Frontal cortex (tissue), 4 donors: Measurements from ENCODE around the gene SMYD3. TPM values are rescaled to one million over a fixed set of nuclear protein-coding genes. Genes with fewer than 3 reads are reported as not detected.
"Not testable (repeated sequence)": the region's sequence is repeated elsewhere in the genome, so short reads cannot be mapped to it uniquely, and the experiment has no call there.

Source experiments
- DNase-seq, 2 donors: peaks; one replicate each; pipeline ENCODE4 v3.0.0; 2012; ENCODE audit warnings: low spot score in 2 of 2
- FAIRE-seq: peaks from 2 replicates; lab custom pipeline; 2012; peaks lifted over from hg19 to GRCh38; lab: Jason Lieb, UNC
- total RNA-seq: library from RNA; depleted of rRNA; stranded (reverse); fragments of >200 nt; gene quantifications from one replicate; pipeline ENCODE4 v1.2.3, GENCODE V29; 2014
- donor health status: control.
- donor health status: control.
- donor health status: control.

The SMYD3 gene
- total RNA-seq, 1 donor from 2014 or later, result 32.2 TPM

- no peak for FAIRE-seq
- DNase-seq, result no peak
These were observed 402.2 kb downstream of the SMYD3 start for GRCh38 chr1:246104927-246105326.

- FAIRE-seq, result no peak
- no peak for DNase-seq
These were observed 407.5 kb downstream of the SMYD3 start for GRCh38 chr1:246099570-246099969.

GRCh38 chr1:246096356-246096755 is 410.7 kb downstream of the SMYD3 start:
- no peak for DNase-seq
- no peak for FAIRE-seq

- FAIRE-seq (no peak), DNase-seq (no peak)
These were observed 411.6 kb downstream of the SMYD3 start for GRCh38 chr1:246095443-246095842.

- DNase-seq (no peak), FAIRE-seq (no peak)
These were observed 413.8 kb downstream of the SMYD3 start for GRCh38 chr1:246093230-246093629.

- FAIRE-seq (no peak), DNase-seq (no peak)
These were observed 414.9 kb downstream of the SMYD3 start for GRCh38 chr1:246092136-246092535.

GRCh38 chr1:246091477-246091876 is 415.6 kb downstream of the SMYD3 start:
- DNase-seq, result no peak
- no peak for FAIRE-seq

GRCh38 chr1:246086191-246086590 is 420.9 kb downstream of the SMYD3 start:
- FAIRE-seq (no peak), DNase-seq (no peak)

GRCh38 chr1:246083416-246083815 is 423.7 kb downstream of the SMYD3 start:
- DNase-seq (no peak), FAIRE-seq (no peak)

GRCh38 chr1:246081856-246082668 is 425.0 kb downstream of the SMYD3 start:
- DNase-seq (no peak), FAIRE-seq (no peak)

- FAIRE-seq (no peak), DNase-seq (no peak)
These were observed 425.9 kb downstream of the SMYD3 start for GRCh38 chr1:246081138-246081702.

GRCh38 chr1:246080031-246080430 is 427.0 kb downstream of the SMYD3 start:
- DNase-seq (no peak), FAIRE-seq (no peak)

GRCh38 chr1:246078888-246079252 is 428.2 kb downstream of the SMYD3 start:
- DNase-seq, result no peak
- no peak for FAIRE-seq

GRCh38 chr1:246078126-246078887 is 428.8 kb downstream of the SMYD3 start:
- DNase-seq (no peak), FAIRE-seq (no peak)

GRCh38 chr1:246077476-246077875 is 429.6 kb downstream of the SMYD3 start:
- DNase-seq (no peak), FAIRE-seq (no peak)

- FAIRE-seq, result no peak
These were observed 432.7 kb downstream of the SMYD3 start for GRCh38 chr1:246074421-246074820.

GRCh38 chr1:246072456-246072955 is 434.6 kb downstream of the SMYD3 start:
- FAIRE-seq, result no peak
- DNase-seq, result no peak

More at GRCh38 chr1:246074421-246074820, 432.7 kb downstream of the SMYD3 start:
- no peak for DNase-seq

GRCh38 chr1:246071981-246072380 is 435.1 kb downstream of the SMYD3 start:
- not testable (repeated sequence) for FAIRE-seq, DNase-seq

- FAIRE-seq, DNase-seq: not testable (repeated sequence)
These were observed 435.5 kb downstream of the SMYD3 start for GRCh38 chr1:246071561-246071960.

GRCh38 chr1:246069581-246069980 is 437.5 kb downstream of the SMYD3 start:
- no peak for DNase-seq
- no peak for FAIRE-seq
